GM10248 (cell line): Measurements from ENCODE around the gene CTSH.
A peak's percentile ranks its signal among the peaks of the same experiment; 100 is the strongest.

Experiments used
- CTCF ChIA-PET: fragments of 300-600 bp; sonication (Branson Sonifier 250); formaldehyde crosslinking; extraction: SDS; loops from one replicate; lab custom pipeline; 2021; ENCODE audit warnings: antibody characterized with exemption; lab: Yijun Ruan, JAX
- POLR2A ChIA-PET: fragments of 350-650 bp; sonication (Branson Sonifier 250); formaldehyde crosslinking; extraction: SDS; loops from one replicate; lab custom pipeline; 2020; ENCODE audit warnings: antibody characterized with exemption; lab: Yijun Ruan, JAX
- DNase-seq: peaks from one replicate; pipeline ENCODE4 v3.0.0; 2012; ENCODE audit errors: extremely low spot score
- TF ChIP-seq, protein P1 (sequence below): IDR thresholded peaks from 2 replicates; pipeline ENCODE4 v1.5.1; 2012; ENCODE audit warnings: mild to moderate bottlenecking, low read depth; ENCODE audit errors: extremely low read depth, missing control alignments, control extremely low read depth

Gene CTSH

DNA sequence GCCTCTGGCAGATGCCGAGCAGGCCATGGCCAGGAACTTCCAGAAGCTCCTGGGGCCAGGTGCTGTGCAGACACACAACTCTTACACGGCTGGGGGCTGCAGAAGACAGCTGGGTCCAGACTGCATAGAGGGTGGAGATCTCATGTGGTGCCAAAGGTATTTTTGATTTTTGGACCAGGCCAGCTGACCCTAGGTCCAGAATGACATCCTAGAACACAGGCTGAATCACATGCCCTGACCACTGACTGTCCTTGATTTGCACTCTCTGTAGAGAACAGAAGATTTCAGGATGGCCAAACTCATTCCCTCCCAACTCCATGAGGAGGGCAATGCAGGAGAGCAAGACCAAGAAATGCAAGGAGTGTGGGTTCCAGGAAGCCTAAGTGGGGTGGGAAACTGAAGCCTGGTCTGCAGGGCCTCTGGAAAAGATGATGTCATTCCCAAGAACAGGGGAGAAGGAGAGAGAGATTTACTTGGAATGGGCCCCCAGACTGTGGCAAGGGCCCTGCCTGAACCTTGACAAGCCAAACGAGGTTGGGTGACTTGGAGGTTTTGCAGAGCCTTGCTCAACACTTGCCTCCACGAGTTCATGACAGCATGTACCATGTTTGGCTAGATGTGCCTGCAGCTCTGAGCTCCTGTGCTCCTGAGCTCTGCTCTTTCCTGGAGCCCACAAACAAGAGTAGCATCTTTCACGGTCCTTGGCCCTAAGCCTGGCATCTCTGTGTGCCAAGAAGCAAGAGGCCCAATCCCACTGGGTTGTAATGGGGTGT lies 38.5 kb upstream of the CTSH start:
- CTCF ChIA-PET = interaction anchor here (1.3 kb wide), 1 partner anchor 22 kb away, joined by 3 read pairs; no protein-coding TSS in a partner anchor

DNA sequence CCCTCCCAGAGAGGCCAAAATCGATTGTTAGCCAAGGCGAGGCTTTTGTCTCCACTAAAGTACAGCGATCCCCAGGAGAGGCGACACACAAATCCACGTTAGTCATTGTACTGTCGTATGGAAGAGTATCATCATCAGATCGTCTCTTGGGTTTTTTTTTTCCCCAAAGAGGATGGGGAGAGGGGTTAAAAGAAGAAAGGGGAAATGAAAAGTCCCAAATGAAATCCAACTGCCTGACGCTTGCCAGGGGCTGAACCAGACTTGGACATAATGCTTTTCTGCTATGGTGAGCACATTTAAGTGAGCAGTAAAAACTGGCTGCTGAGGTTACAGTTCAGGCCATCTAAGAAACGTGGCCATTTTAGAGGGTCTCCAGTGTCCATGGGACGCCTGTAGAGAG lies 37.9 kb upstream of the CTSH start:
- DNase-seq = no peak
- POLR2A ChIA-PET = no interaction called here
- TF ChIP-seq, protein P1, sequence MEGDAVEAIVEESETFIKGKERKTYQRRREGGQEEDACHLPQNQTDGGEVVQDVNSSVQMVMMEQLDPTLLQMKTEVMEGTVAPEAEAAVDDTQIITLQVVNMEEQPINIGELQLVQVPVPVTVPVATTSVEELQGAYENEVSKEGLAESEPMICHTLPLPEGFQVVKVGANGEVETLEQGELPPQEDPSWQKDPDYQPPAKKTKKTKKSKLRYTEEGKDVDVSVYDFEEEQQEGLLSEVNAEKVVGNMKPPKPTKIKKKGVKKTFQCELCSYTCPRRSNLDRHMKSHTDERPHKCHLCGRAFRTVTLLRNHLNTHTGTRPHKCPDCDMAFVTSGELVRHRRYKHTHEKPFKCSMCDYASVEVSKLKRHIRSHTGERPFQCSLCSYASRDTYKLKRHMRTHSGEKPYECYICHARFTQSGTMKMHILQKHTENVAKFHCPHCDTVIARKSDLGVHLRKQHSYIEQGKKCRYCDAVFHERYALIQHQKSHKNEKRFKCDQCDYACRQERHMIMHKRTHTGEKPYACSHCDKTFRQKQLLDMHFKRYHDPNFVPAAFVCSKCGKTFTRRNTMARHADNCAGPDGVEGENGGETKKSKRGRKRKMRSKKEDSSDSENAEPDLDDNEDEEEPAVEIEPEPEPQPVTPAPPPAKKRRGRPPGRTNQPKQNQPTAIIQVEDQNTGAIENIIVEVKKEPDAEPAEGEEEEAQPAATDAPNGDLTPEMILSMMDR = no peak
- CTCF ChIA-PET = interaction anchor here (1.0 to 1.3 kb wide), 2 partner anchors 23 to 73 kb away, joined by 3 read pairs; no protein-coding TSS in a partner anchor

More for the DNA sequence above, 38.5 kb upstream of the CTSH start:
- POLR2A ChIA-PET = no interaction called here
- DNase-seq = no peak
- TF ChIP-seq, protein P1 = no peak

DNA sequence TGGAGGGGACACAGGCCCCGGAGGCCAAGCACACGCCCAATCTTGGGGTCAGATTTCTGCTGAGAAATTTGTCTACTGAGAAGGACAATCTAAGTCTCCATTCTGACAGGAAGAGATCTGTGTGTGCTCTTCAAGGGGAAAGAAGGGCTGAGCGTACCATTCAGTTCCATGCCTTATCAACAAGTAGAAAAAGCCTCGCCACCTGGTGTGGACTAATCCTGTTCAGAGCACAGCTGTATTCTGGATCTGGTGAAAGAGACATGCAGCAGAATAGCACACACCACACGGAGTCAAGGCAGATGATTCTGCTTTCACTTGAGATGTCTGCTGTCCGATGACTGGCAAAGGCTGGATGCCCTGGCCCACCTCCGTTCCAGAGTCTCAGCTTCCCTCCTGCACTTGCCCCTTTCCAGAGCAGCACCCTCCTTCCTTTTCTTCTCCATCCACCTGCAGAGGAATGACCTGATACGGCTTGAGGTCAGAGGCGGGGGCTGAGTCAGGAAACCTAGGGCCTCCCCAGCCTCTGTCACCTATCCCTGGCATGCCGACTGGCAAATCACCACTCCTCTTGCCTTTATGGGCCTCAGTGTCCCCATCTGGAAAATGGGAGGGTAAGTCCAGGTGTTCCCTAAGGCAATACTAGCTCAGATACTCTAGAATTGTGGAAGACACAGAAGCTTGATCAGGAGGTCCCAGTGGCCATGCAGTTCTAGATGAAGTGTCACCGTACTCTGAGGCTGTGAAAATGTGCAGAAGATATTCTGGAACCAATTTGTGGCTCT lies 36.9 kb upstream of the CTSH start:
- ChIA-PET POLR2A (no interaction called here), CTCF (interaction anchor here (1.0 to 6.5 kb wide), 5 partner anchors 17 to 72 kb away, joined by 3 to 49 read pairs (median 6); partner anchors contain the start of gene CTSH)
- TF ChIP-seq, protein P1 = no peak
- DNase-seq = no peak

DNA sequence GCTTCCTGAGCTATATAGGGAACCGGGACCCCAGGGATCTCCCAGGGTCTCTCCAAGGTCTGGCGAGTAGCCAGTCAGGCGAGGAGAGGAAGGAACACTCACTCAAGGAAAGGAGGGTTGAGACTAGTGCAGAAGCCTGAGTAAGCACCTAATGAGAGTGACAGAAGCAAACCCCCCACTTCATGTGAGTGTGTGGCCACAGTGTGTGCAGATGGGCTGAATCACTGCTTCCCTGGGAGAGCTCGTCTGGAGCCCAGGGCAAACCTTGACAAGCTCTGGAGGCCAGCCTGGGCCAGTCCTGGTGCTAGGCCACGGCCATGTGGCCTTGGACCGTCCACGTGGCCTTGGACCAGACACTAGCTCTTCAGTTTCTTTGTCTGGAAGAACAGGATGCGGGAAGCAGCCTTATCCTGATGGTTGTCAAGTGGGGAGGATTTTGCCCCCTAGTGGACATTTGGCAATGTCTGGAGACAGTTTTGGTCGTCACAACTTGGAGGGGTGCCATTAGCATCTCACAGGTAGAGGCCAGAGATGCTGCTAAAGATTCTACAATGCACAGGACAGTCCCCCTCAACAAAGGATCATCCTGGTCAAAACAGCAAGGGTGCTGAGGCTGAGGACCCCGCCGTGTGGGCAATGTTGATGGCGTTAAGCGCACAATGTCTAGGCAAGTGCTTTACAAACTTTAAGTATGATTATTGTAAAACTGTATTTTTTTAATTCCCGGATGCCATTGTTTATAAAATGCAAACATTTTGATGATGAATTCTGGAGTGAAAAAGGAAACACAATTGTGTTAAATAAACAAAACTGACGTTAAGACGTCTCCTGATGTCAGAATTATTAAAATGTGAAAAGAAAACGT lies 34.8 kb upstream of the CTSH start:
- POLR2A ChIA-PET = no interaction called here
- TF ChIP-seq, protein P1 = peak; percentile 57
- DNase-seq = peak; percentile 64
- CTCF ChIA-PET = interaction anchor here (0.6 to 6.5 kb wide), 36 partner anchors 9 to 694 kb away, joined by 3 to 49 read pairs (median 4); partner anchors contain the start of gene CTSH

DNA sequence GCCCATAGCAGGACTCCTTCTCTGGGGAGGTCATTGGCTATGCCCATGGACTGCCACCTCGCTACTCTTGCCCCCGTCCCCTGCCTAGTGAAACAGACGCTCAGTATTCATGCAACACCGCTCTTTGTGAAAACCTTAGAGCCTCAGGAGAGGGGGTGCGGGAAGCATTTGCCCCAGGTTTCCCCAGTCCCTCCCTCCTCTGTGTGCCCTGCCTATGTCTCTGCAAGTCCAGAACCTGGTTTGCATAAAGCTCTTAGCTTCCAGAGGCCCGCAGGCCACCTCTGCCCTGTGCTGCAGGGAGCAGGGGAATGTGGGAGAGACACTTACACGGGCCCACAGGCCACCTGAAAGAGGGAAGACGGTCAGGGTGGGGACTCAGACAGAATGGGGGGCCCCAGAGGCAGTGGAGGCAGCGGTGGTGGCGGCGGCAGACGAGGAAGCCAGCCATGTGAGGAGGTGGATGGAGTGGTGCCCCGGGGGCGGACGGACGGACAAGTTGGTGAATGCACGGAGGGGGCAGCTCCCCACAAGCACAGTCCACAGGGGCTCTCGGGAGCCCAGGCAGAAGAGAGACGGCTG lies 33.8 kb upstream of the CTSH start:
- TF ChIP-seq, protein P1 = no peak
- no peak for DNase-seq
- POLR2A ChIA-PET = interaction anchor here (0.6 kb wide), 1 partner anchor 439 kb away, joined by 3 read pairs; the partner anchor contains the start of gene PSMA4
- CTCF ChIA-PET = interaction anchor here (0.8 to 6.5 kb wide), 24 partner anchors 10 to 695 kb away, joined by 3 to 49 read pairs (median 5); partner anchors contain the start of gene CTSH
